ENCODE results near the gene BRMS1L. TPM values are rescaled to one million over a fixed set of nuclear protein-coding genes. Genes with fewer than 3 reads are reported as not detected.

Gene BRMS1L
- total RNA-seq, 2 experiments from 2014 or later = 6.1 to 9.2 TPM

GRCh38 chr14:35789651-35790050, 36.5 kb upstream of the BRMS1L start:
- H3K36me3 ChIP-seq (ENCODE audit: insufficient read depth, low read length) = no peaks in the 10 kb centered on the region
- no peak overlapping the region for H3K4me3 Mint-ChIP-seq
- no peaks in the 10 kb centered on the region for H3K27me3 Mint-ChIP-seq
- no peak overlapping the region for H3K27ac ChIP-seq (ENCODE audit: low read depth in 1 of 2, low read length in 2 of 2)
- POLR2A ChIA-PET = no interaction called here
- intact Hi-C loops (cut with DNase I, micrococcal nuclease) = no loop called here
- no peaks in the 10 kb centered on the region for H3K9me3 ChIP-seq (ENCODE audit: control insufficient read depth in 1 of 2, insufficient read depth in 1 of 2, low read length in 2 of 2)
- no peaks in the 10 kb centered on the region for H3K27me3 ChIP-seq (ENCODE audit: control insufficient read depth in 1 of 2, insufficient read depth in 2 of 2, low read length in 2 of 2)
- peaks cover 42% of the 10 kb centered on the region for H3K4me1 Mint-ChIP-seq (ENCODE audit: low read depth)
- H3K4me1 ChIP-seq (ENCODE audit: insufficient read depth, low read length) = peaks cover 2% of the 10 kb centered on the region
- DNase-seq (peak in 1 of 14 experiments; percentile 15), ATAC-seq (ENCODE audit: poor library complexity) (no peak)
- CTCF ChIA-PET = interaction anchor here (0.5 kb wide), 1 partner anchor 1239 kb away, joined by 3 read pairs; no protein-coding TSS in a partner anchor
- H3K9me3 Mint-ChIP-seq = no peaks in the 10 kb centered on the region
- TF ChIP-seq CTCF (IDR thresholded peaks at IDR 0.05) = no peak
- H3K4me3 ChIP-seq (ENCODE audit: low read length) = no peak overlapping the region
- peaks cover 23% of the 10 kb centered on the region for H3K36me3 Mint-ChIP-seq (ENCODE audit: low read depth)
- H3K27ac Mint-ChIP-seq = no peak overlapping the region

GRCh38 chr14:35797796-35798195, 28.3 kb upstream of the BRMS1L start:
- Mint-ChIP-seq H3K4me1 (ENCODE audit: low read depth) (peaks cover 50% of the 10 kb centered on the region), H3K9me3 (no peaks in the 10 kb centered on the region), H3K4me3 (no peak overlapping the region), H3K27me3 (no peaks in the 10 kb centered on the region), H3K27ac (no peak overlapping the region), H3K36me3 (ENCODE audit: low read depth) (peaks cover 8% of the 10 kb centered on the region)
- Histone ChIP-seq H3K36me3 (ENCODE audit: insufficient read depth, low read length) (no peaks in the 10 kb centered on the region), H3K4me1 (ENCODE audit: insufficient read depth, low read length) (no peaks in the 10 kb centered on the region), H3K4me3 (ENCODE audit: low read length) (no peak overlapping the region), H3K27me3 (ENCODE audit: control insufficient read depth in 1 of 2, insufficient read depth in 2 of 2, low read length in 2 of 2) (no peaks in the 10 kb centered on the region), H3K9me3 (ENCODE audit: control insufficient read depth in 1 of 2, insufficient read depth in 1 of 2, low read length in 2 of 2) (no peaks in the 10 kb centered on the region), H3K27ac (ENCODE audit: low read depth in 1 of 2, low read length in 2 of 2) (no peak overlapping the region)
- intact Hi-C loops (cut with DNase I, micrococcal nuclease) = no loop called here
- DNase-seq (no peak), ATAC-seq (ENCODE audit: poor library complexity) (no peak)
- ChIA-PET CTCF (no interaction called here), POLR2A (interaction anchor here (1.1 to 1.2 kb wide), 2 partner anchors 24 to 28 kb away, joined by 3 to 4 read pairs; partner anchors contain the start of gene BRMS1L)
- TF ChIP-seq CTCF (IDR thresholded peaks at IDR 0.05) = no peak

GRCh38 chr14:35806006-35806907, 19.9 kb upstream of the BRMS1L start:
- Histone ChIP-seq H3K36me3 (ENCODE audit: insufficient read depth, low read length) (peaks cover 5% of the 10 kb centered on the region), H3K27ac (ENCODE audit: low read depth in 1 of 2, low read length in 2 of 2) (no peak overlapping the region), H3K4me3 (ENCODE audit: low read length) (no peak overlapping the region), H3K9me3 (ENCODE audit: control insufficient read depth in 1 of 2, insufficient read depth in 1 of 2, low read length in 2 of 2) (no peaks in the 10 kb centered on the region), H3K27me3 (ENCODE audit: control insufficient read depth in 1 of 2, insufficient read depth in 2 of 2, low read length in 2 of 2) (no peaks in the 10 kb centered on the region), H3K4me1 (ENCODE audit: insufficient read depth, low read length) (peaks cover 17% of the 10 kb centered on the region)
- Mint-ChIP-seq H3K27me3 (no peaks in the 10 kb centered on the region), H3K27ac (peak overlapping the region; percentile 88), H3K4me1 (ENCODE audit: low read depth) (peaks cover 59% of the 10 kb centered on the region), H3K4me3 (peak overlapping the region; percentile 99), H3K36me3 (ENCODE audit: low read depth) (peaks cover 23% of the 10 kb centered on the region), H3K9me3 (no peaks in the 10 kb centered on the region)
- intact Hi-C loops (cut with DNase I, micrococcal nuclease) = loop anchor here (5.0 to 10.0 kb wide), 4 partner anchors 39 to 1271 kb away; partner anchors contain the start of genes EAPP (in 1 of the 2), NFKBIA (in 1 of the 2), PPP2R3C (in 1 of the 2) and PRORP (in 1 of the 2)
- no peak for ATAC-seq (ENCODE audit: poor library complexity)
- DNase-seq = no peak
- CTCF ChIA-PET = interaction anchor here (2.0 to 2.9 kb wide), 2 partner anchors 12 to 16 kb away, joined by 5 to 12 read pairs; no protein-coding TSS in a partner anchor
- no peak for TF ChIP-seq CTCF (IDR thresholded peaks at IDR 0.05)
- POLR2A ChIA-PET = interaction anchor here (1.0 to 4.0 kb wide), 2 partner anchors 11 to 20 kb away, joined by 3 to 42 read pairs; partner anchors contain the start of gene BRMS1L
